ENCODE results near the gene ROBO1. TPM values are rescaled to one million over a fixed set of nuclear protein-coding genes. Genes with fewer than 3 reads are reported as not detected.
"Not testable (repeated sequence)": the region's sequence is repeated elsewhere in the genome, so short reads cannot be mapped to it uniquely, and the experiment has no call there.

The ROBO1 gene
- polyA plus RNA-seq, 3 donors: 86.9 to 107 (median 102) TPM

- DNase-seq: no peak
Observed at GRCh38 chr3:78741066-78741645, 1026.6 kb downstream of the ROBO1 start.

GRCh38 chr3:78738833-78739232 is 1029.0 kb downstream of the ROBO1 start:
- DNase-seq: no peak

GRCh38 chr3:78737988-78738387 is 1029.8 kb downstream of the ROBO1 start:
- DNase-seq: no peak

- DNase-seq: no peak
Observed at GRCh38 chr3:78736863-78737262, 1030.9 kb downstream of the ROBO1 start.

- no peak for DNase-seq
Observed at GRCh38 chr3:78734048-78734637, 1033.7 kb downstream of the ROBO1 start.

- DNase-seq: no peak
Observed at GRCh38 chr3:78732893-78733292, 1034.9 kb downstream of the ROBO1 start.

- no peak for DNase-seq
Observed at GRCh38 chr3:78732471-78732870, 1035.3 kb downstream of the ROBO1 start.

GRCh38 chr3:78729946-78730345 is 1037.9 kb downstream of the ROBO1 start:
- no peak for DNase-seq

- peak; percentile 62 for DNase-seq
Observed at GRCh38 chr3:78728406-78729145, 1039.2 kb downstream of the ROBO1 start.

- DNase-seq: no peak
Observed at GRCh38 chr3:78726545-78726944, 1041.3 kb downstream of the ROBO1 start.

GRCh38 chr3:78725703-78726246 is 1042.0 kb downstream of the ROBO1 start:
- DNase-seq: no peak

- DNase-seq: no peak
Observed at GRCh38 chr3:78724859-78725258, 1042.9 kb downstream of the ROBO1 start.

- DNase-seq: not testable (repeated sequence)
Observed at GRCh38 chr3:78724364-78724763, 1043.4 kb downstream of the ROBO1 start.

- DNase-seq: no peak
Observed at GRCh38 chr3:78721771-78722543, 1045.8 kb downstream of the ROBO1 start.

- DNase-seq: no peak
Observed at GRCh38 chr3:78718707-78719106, 1049.1 kb downstream of the ROBO1 start.

GRCh38 chr3:78717041-78717440 is 1050.8 kb downstream of the ROBO1 start:
- no peak for DNase-seq

- DNase-seq: no peak
Observed at GRCh38 chr3:78712941-78713340, 1054.9 kb downstream of the ROBO1 start.

- DNase-seq: no peak
Observed at GRCh38 chr3:78712270-78712669, 1055.5 kb downstream of the ROBO1 start.

- no peak for DNase-seq
Observed at GRCh38 chr3:78708565-78709073, 1059.2 kb downstream of the ROBO1 start.

- DNase-seq: no peak
Observed at GRCh38 chr3:78707609-78708008, 1060.2 kb downstream of the ROBO1 start.

- peak; percentile 42 for DNase-seq
Observed at GRCh38 chr3:78706906-78707523, 1060.8 kb downstream of the ROBO1 start.

- DNase-seq: no peak
Observed at GRCh38 chr3:78703944-78704343, 1063.9 kb downstream of the ROBO1 start.

All from renal pelvis (tissue), 4 donors.